K562 (cell line): ENCODE results near the gene ZNF862. TPM values are rescaled to one million over a fixed set of nuclear protein-coding genes. Genes with fewer than 3 reads are reported as not detected.

Source experiments
- ARNT ChIP-seq, 2 experiments: fragments of 450-650 bp; IDR thresholded peaks; 2 replicates each; pipeline ENCODE4 v1.6.1; 2016; ENCODE audit warnings: mild to moderate bottlenecking in 1 of 2
- BRD9 ChIP-seq: fragments of 450-650 bp; IDR thresholded peaks from 2 replicates; pipeline ENCODE4 v1.6.1; 2018; ENCODE audit warnings: low read depth; ENCODE audit not compliant: partially characterized antibody
- DACH1 ChIP-seq: fragments of 450-650 bp; IDR thresholded peaks from 2 replicates; pipeline ENCODE4 v1.6.1; 2018; ENCODE audit not compliant: partially characterized antibody
- GABPA ChIP-seq: fragments of 200-800 bp; sonication (Bioruptor generic); conservative IDR thresholded peaks from 2 replicates; pipeline ENCODE4 v1.6.1; 2016; ENCODE audit warnings: low read depth, missing genetic modification characterization, missing compliant biosample characterization
- GABPB2 ChIP-seq: fragments of 250-450 bp; sonication (Bioruptor Pico); conservative IDR thresholded peaks from 2 replicates; pipeline ENCODE4 v1.5.1; 2021; ENCODE audit warnings: mild to moderate bottlenecking
- JUND ChIP-seq, 2 experiments: IDR thresholded peaks; 2 replicates in 1 of 2; 3 replicates in 1 of 2; pipeline ENCODE4 v1.6.1; 2011; ENCODE audit warnings: borderline replicate concordance in 2 of 2, low read depth in 2 of 2, low read length in 2 of 2, improper control_type of control experiment in 1 of 2, missing biosample characterization in 1 of 2, missing genetic modification characterization in 1 of 2, missing genetic modification reagents in 1 of 2
- LEF1 ChIP-seq: fragments of 450-650 bp; IDR thresholded peaks from 2 replicates; pipeline ENCODE4 v1.6.1; 2016; ENCODE audit warnings: mild to moderate bottlenecking
- MTA3 ChIP-seq: fragments of 450-650 bp; formaldehyde crosslinking; IDR thresholded peaks from 2 replicates; pipeline ENCODE4 v1.6.1; 2017; ENCODE audit warnings: mild to moderate bottlenecking, borderline replicate concordance
- NCOA2 ChIP-seq, 2 experiments: fragments of 450-650 bp; IDR thresholded peaks; 2 replicates each; pipeline ENCODE4 v1.6.1; 2018; ENCODE audit warnings: mild to moderate bottlenecking in 2 of 2, moderate library complexity in 1 of 2; ENCODE audit not compliant: partially characterized antibody in 2 of 2
- PHF20 ChIP-seq: fragments of 450-650 bp; IDR thresholded peaks from 2 replicates; pipeline ENCODE4 v1.6.1; 2018; ENCODE audit not compliant: partially characterized antibody
- POLR3G ChIP-seq: IDR thresholded peaks from 2 replicates; pipeline ENCODE4 v1.6.1; 2011; ENCODE audit not compliant: insufficient read length, insufficient replicate concordance; ENCODE audit errors: extremely low read depth
- POU5F1 ChIP-seq: fragments of 150-350 bp; IDR thresholded peaks from 2 replicates; pipeline ENCODE4 v1.6.1; 2014; ENCODE audit warnings: borderline replicate concordance, low read length, low read depth, mild to moderate bottlenecking; ENCODE audit not compliant: partially characterized antibody
- PYGO2 ChIP-seq: fragments of 450-650 bp; IDR thresholded peaks from 2 replicates; pipeline ENCODE4 v1.6.1; 2016; ENCODE audit warnings: mild to moderate bottlenecking, missing genetic modification characterization, moderate library complexity, missing compliant biosample characterization
- RCOR1 ChIP-seq, 2 experiments: IDR thresholded peaks; 2 replicates each; pipeline ENCODE4 v1.6.1; 2012; ENCODE audit warnings: low read depth in 2 of 2, low read length in 2 of 2, borderline replicate concordance in 1 of 2, improper control_type of control experiment in 1 of 2
- RHOXF2B ChIP-seq: fragments of 250-450 bp; sonication (Bioruptor Pico); conservative IDR thresholded peaks from 2 replicates; pipeline ENCODE4 v1.5.1; 2021
- SP1 ChIP-seq: sonication (generic); formaldehyde crosslinking; IDR thresholded peaks from 2 replicates; pipeline ENCODE4 v1.8.1; 2022; ENCODE audit warnings: mild to moderate bottlenecking, missing genetic modification reagents
- TAF9B ChIP-seq: fragments of 450-650 bp; IDR thresholded peaks from 2 replicates; pipeline ENCODE4 v1.6.1; 2018; ENCODE audit warnings: mild to moderate bottlenecking; ENCODE audit not compliant: partially characterized antibody
- TARDBP ChIP-seq: fragments of 450-650 bp; IDR thresholded peaks from 2 replicates; pipeline ENCODE4 v1.6.1; 2016
- UBTF ChIP-seq, 2 experiments: IDR thresholded peaks; 2 replicates each; pipeline ENCODE4 v1.6.1; 2012; ENCODE audit warnings: improper control_type of control experiment in 2 of 2, low read depth in 2 of 2, low read length in 2 of 2, borderline replicate concordance in 1 of 2
- YY1 ChIP-seq, 3 experiments: IDR thresholded peaks; 2 replicates each; pipeline ENCODE4 v1.6.1; 2011; ENCODE audit warnings: low read length in 2 of 3, mild to moderate bottlenecking in 2 of 3, moderate library complexity in 2 of 3, borderline replicate concordance in 1 of 3, control low read depth in 1 of 3, low read depth in 1 of 3; ENCODE audit not compliant: insufficient read depth in 3 of 3, insufficient replicate concordance in 2 of 3, control insufficient read depth in 1 of 3, insufficient read length in 1 of 3; ENCODE audit errors: extremely low read depth in 1 of 3
- ZBTB11 ChIP-seq, 3 experiments: fragments of 200-800 bp in 1 of 3; fragments of 250-450 bp in 1 of 3; fragments of 450-650 bp in 1 of 3; sonication (Bioruptor Pico) in 1 of 3; sonication (Bioruptor generic) in 1 of 3; formaldehyde crosslinking in 1 of 3; IDR thresholded peaks; 2 replicates each; pipeline versions ENCODE4 v1.6.1 to v1.8.0; 2016 to 2022; ENCODE audit warnings: mild to moderate bottlenecking in 2 of 3, missing genetic modification characterization in 2 of 3, missing compliant biosample characterization in 1 of 3, moderate library complexity in 1 of 3
- ZBTB17 ChIP-seq: fragments of 450-650 bp; formaldehyde crosslinking; IDR thresholded peaks from 2 replicates; pipeline ENCODE4 v1.4.0; 2020; ENCODE audit warnings: mild to moderate bottlenecking
- ZNF444 ChIP-seq: fragments of 250-450 bp; sonication (Bioruptor Pico); IDR thresholded peaks from 2 replicates; pipeline ENCODE4 v1.4.0; 2020; ENCODE audit warnings: mild to moderate bottlenecking, moderate library complexity
- polyA plus RNA-seq, 8 experiments: library from polyadenylated mRNA; depleted of rRNA in 4 of 8; stranded (reverse) in 5 of 8; unstranded in 3 of 8; fragments of >200 nt; fragmentation: Nextera tagmentation in 2 of 8; fragmentation: Illumina TruSeq in 1 of 8; extraction: Ambion mirVana in 2 of 8; extraction: Trizol in 1 of 8; gene quantifications; 2 replicates each; pipeline versions ENCODE4 v1.2.1 to v1.2.3, GENCODE V29; 2011 to 2014; ENCODE audit warnings: inconsistent platforms in 1 of 8, missing spikeins in 1 of 8
- total RNA-seq, 7 experiments: library from RNA; depleted of rRNA in 6 of 7; stranded (reverse); fragments of >200 nt in 6 of 7; fragmentation: Illumina TruSeq in 2 of 7; extraction: Trizol in 2 of 7; gene quantifications; 2 replicates each; pipeline versions ENCODE4 v1.2.1 to v1.2.3, GENCODE V29; 2011 to 2021; ENCODE audit warnings: low replicate concordance in 1 of 7

The ZNF862 gene
- total and polyA plus RNA-seq, 9 of the 15 experiments (the other 6 are each of a cell fraction or from before 2014, with no cell fraction given): 1.1 to 3.9 (median 2.6) TPM

GRCh38 chr7:149843566-149843965 lies 5.4 kb downstream of the ZNF862 start (continued):
- TF ChIP-seq ZBTB11 (CRISPR knock-in tag; IDR thresholded peaks at IDR 0.05) (peak in 2 of 3 experiments; percentile 49 to 90; a peak in 3 of 6 replicates), RHOXF2B (CRISPR knock-in tag) (no peak), JUND (IDR thresholded peaks at IDR 0.05; ENCODE audit: borderline replicate concordance, low read depth, low read length) (no peak), JUND (tag; IDR thresholded peaks at IDR 0.05; ENCODE audit: borderline replicate concordance, low read depth, low read length) (no peak), TAF9B (no peak), YY1 (IDR thresholded peaks at IDR 0.05; ENCODE audit: borderline replicate concordance in 1 of 3, control insufficient read depth in 1 of 3, extremely low read depth in 1 of 3, insufficient read depth in 3 of 3, insufficient read length in 1 of 3, insufficient replicate concordance in 2 of 3, low read depth in 1 of 3, low read length in 2 of 3) (no peak), ZNF444 (CRISPR knock-in tag) (no peak), ZBTB17 (CRISPR knock-in tag) (no peak), LEF1 (no peak), NCOA2 (IDR thresholded peaks at IDR 0.05; ENCODE audit: partially characterized antibody in 2 of 2) (no peak), PYGO2 (no peak), GABPA (tag) (peak; percentile 50), POU5F1 (no peak), GABPB2 (no peak), MTA3 (no peak), RCOR1 (IDR thresholded peaks at IDR 0.05; ENCODE audit: borderline replicate concordance in 1 of 2, low read depth in 2 of 2, low read length in 2 of 2) (no peak), PHF20 (no peak), SP1 (CRISPR knock-in tag) (no peak), UBTF (IDR thresholded peaks at IDR 0.05; ENCODE audit: borderline replicate concordance in 1 of 2, low read depth in 2 of 2, low read length in 2 of 2) (0 out of 4 replicates have a peak, but pooled peaks of 1 of the 2 experiments have one; percentile 31), TARDBP (no peak), BRD9 (no peak), POLR3G (no peak), DACH1 (no peak), ARNT (IDR thresholded peaks at IDR 0.05) (no peak)
